OCI-LY1 (cell line): ENCODE measurements around the gene E2F6.

Experiments
- CTCF ChIP-seq: fragments of 200-600 bp; sonication (generic), shearing (Covaris generic); IDR thresholded peaks from 2 replicates; pipeline ENCODE4 v1.5.1; 2017; ENCODE audit warnings: mild to moderate bottlenecking, antibody characterized with exemption, low read length, moderate library complexity, mixed read lengths
- EZH2 ChIP-seq: fragments of 200-600 bp; sonication (generic), shearing (Covaris generic); IDR thresholded peaks from 2 replicates; pipeline ENCODE4 v1.8.0; 2017; ENCODE audit warnings: borderline replicate concordance, mixed run types, mild to moderate bottlenecking, antibody characterized with exemption, low read length, moderate library complexity, mixed read lengths

- TF ChIP-seq CTCF: no peak
- no peak for TF ChIP-seq EZH2
These were observed 34.8 kb upstream of the E2F6 start for GRCh38 chr2:11500702-11501303.
